Heart left ventricle (tissue), 13 donors: Measurements from ENCODE around the gene RFTN2.

Experiments used
- CTCF ChIP-seq, 12 donors: fragments of 200-600 bp; sonication (generic) in 4 of 12; IDR thresholded peaks; one replicate each; pipeline versions ENCODE4 v1.5.0 to v1.8.0; 2018 to 2022; ENCODE audit warnings: antibody characterized with exemption in 12 of 12, mild to moderate bottlenecking in 5 of 12
- POLR2A ChIP-seq, 2 donors: fragments of 450-650 bp; IDR thresholded peaks; one replicate each; pipeline ENCODE4 v1.6.1; 2017; ENCODE audit warnings: antibody characterized with exemption in 2 of 2, mild to moderate bottlenecking in 2 of 2, moderate library complexity in 2 of 2
- donor health status: ischemic (EF 13 %, LVEDD 7.1; RV severe dilation, severe dysfunction).
- donor health status: DM: no; HTN: yes; CAD: no.
- donor health status: DM: no; HTN: no; CAD: no.
- donor health status: ischemic (EF 25% LVEDD 6.9; RV normal size, moderate dysfunction).
- donor health status: ischemic (EF 25% LVEDD 5.7; RV mildly dilated, moderate dysfunction).
- donor health status: ischemic (EF 35%, LVEDD 5.7; RV mildly dilated, moderate dysfunction).
- donor health status: nonischemic (EF 11% LVEDD 7.7; RV severe dilation, severe dysfunction).
- donor health status: DM: yes; HTN: yes; CAD: no.
- donor health status: PGD.
- donor health status: ischemic (EF 29% LVEDD 5.4; RV normal size, mild dysfunction).
- donor health status: nonischemic (EF 23%, LVEDD 6.1; RV moderate dilation, normal function).

GRCh38 chr2:197710424-197711042 lies 35.1 kb upstream of the RFTN2 start:
- no peak for TF ChIP-seq CTCF (IDR thresholded peaks at IDR 0.05)
- TF ChIP-seq POLR2A (IDR thresholded peaks at IDR 0.05), result no peak
